Measurements from ENCODE around the gene PPP2R2B.

- TF ChIP-seq, protein P1, sequence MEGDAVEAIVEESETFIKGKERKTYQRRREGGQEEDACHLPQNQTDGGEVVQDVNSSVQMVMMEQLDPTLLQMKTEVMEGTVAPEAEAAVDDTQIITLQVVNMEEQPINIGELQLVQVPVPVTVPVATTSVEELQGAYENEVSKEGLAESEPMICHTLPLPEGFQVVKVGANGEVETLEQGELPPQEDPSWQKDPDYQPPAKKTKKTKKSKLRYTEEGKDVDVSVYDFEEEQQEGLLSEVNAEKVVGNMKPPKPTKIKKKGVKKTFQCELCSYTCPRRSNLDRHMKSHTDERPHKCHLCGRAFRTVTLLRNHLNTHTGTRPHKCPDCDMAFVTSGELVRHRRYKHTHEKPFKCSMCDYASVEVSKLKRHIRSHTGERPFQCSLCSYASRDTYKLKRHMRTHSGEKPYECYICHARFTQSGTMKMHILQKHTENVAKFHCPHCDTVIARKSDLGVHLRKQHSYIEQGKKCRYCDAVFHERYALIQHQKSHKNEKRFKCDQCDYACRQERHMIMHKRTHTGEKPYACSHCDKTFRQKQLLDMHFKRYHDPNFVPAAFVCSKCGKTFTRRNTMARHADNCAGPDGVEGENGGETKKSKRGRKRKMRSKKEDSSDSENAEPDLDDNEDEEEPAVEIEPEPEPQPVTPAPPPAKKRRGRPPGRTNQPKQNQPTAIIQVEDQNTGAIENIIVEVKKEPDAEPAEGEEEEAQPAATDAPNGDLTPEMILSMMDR (conservative IDR thresholded peaks at IDR 0.05; ENCODE audit: low read depth, low read length), result no peak
- no peak for TF ChIP-seq SMC3 (IDR thresholded peaks at IDR 0.05; ENCODE audit: low read depth, low read length)
- no peak for TF ChIP-seq USF2 (IDR thresholded peaks at IDR 0.05; ENCODE audit: low read depth, low read length)
- no peak for TF ChIP-seq RAD21 (IDR thresholded peaks at IDR 0.05; ENCODE audit: low read length)
- no peak for TF ChIP-seq POLR2A (IDR thresholded peaks at IDR 0.05; ENCODE audit: low read depth, low read length)
- no peak for TF ChIP-seq ELK1 (IDR thresholded peaks at IDR 0.05; ENCODE audit: borderline replicate concordance, low read depth, low read length)
- no peak for TF ChIP-seq CEBPB (IDR thresholded peaks at IDR 0.05; ENCODE audit: low read depth, low read length)
Observed at GRCh38 chr5:146758076-146758475, 120.5 kb downstream of the PPP2R2B start.
